Measurements from ENCODE around the gene PRPF19. TPM values are rescaled to one million over a fixed set of nuclear protein-coding genes. Genes with fewer than 3 reads are reported as not detected.

Gene PRPF19
- total RNA-seq, 1 donor: 39.8 TPM

GRCh38 chr11:60925868-60926267, 19.5 kb upstream of the PRPF19 start:
- Histone ChIP-seq H3K79me2 (ENCODE audit: insufficient read depth, low read length) (no peaks in the 10 kb centered on the region), H3K9me3 (ENCODE audit: low read depth, low read length) (no peaks in the 10 kb centered on the region), H3K4me3 (ENCODE audit: insufficient read depth, low read length) (no peak overlapping the region), H3K4me2 (ENCODE audit: insufficient read depth, low read length) (peak overlapping the region; percentile 80), H3K36me3 (ENCODE audit: insufficient read depth, low read length) (peaks cover 5% of the 10 kb centered on the region), H2AFZ (ENCODE audit: low read length) (no peak overlapping the region), H4K20me1 (ENCODE audit: insufficient read depth, low read length) (no peaks in the 10 kb centered on the region), H3K4me1 (ENCODE audit: insufficient read depth, low read length) (peaks cover 15% of the 10 kb centered on the region), H3K27ac (ENCODE audit: low read depth, low read length) (no peak overlapping the region), H3K27me3 (ENCODE audit: insufficient read depth, low read length) (no peaks in the 10 kb centered on the region)
- no peak for TF ChIP-seq CTCF (IDR thresholded peaks at IDR 0.05; ENCODE audit: extremely low read depth, low read depth, low read length)
- peak; percentile 97 for DNase-seq (ENCODE audit: insufficient read length, low spot score, missing footprints)

- Histone ChIP-seq H4K20me1 (ENCODE audit: insufficient read depth, low read length) (no peaks in the 10 kb centered on the region), H3K27ac (ENCODE audit: low read depth, low read length) (no peak overlapping the region), H3K36me3 (ENCODE audit: insufficient read depth, low read length) (peaks cover 11% of the 10 kb centered on the region), H3K4me3 (ENCODE audit: insufficient read depth, low read length) (peak overlapping the region; percentile 74), H3K4me2 (ENCODE audit: insufficient read depth, low read length) (peak overlapping the region; percentile 80), H3K4me1 (ENCODE audit: insufficient read depth, low read length) (peaks cover 15% of the 10 kb centered on the region), H2AFZ (ENCODE audit: low read length) (peak overlapping the region; percentile 68), H3K9me3 (ENCODE audit: low read depth, low read length) (no peaks in the 10 kb centered on the region), H3K79me2 (ENCODE audit: insufficient read depth, low read length) (no peaks in the 10 kb centered on the region), H3K27me3 (ENCODE audit: insufficient read depth, low read length) (no peaks in the 10 kb centered on the region)
- no peak for TF ChIP-seq CTCF (IDR thresholded peaks at IDR 0.05; ENCODE audit: extremely low read depth, low read depth, low read length)
- DNase-seq (ENCODE audit: insufficient read length, low spot score, missing footprints): peak; percentile 92
These were observed 18.8 kb upstream of the PRPF19 start for GRCh38 chr11:60924906-60925853.

GRCh38 chr11:60924110-60924905, 17.9 kb upstream of the PRPF19 start, which contains the start of gene TMEM132A:
TSS of gene TMEM132A (plus strand) at chr11:60924460. CDS start at chr11:60924634, 174 bp downstream.
- Histone ChIP-seq H3K4me3 (ENCODE audit: insufficient read depth, low read length) (peak within 1 kb of the TSS; percentile 74), H3K36me3 (ENCODE audit: insufficient read depth, low read length) (peaks cover 11% of the 10 kb centered on the region), H3K79me2 (ENCODE audit: insufficient read depth, low read length) (no peaks in the 10 kb centered on the region), H4K20me1 (ENCODE audit: insufficient read depth, low read length) (no peaks in the 10 kb centered on the region), H3K4me2 (ENCODE audit: insufficient read depth, low read length) (peak within 1 kb of the TSS; percentile 84), H3K9me3 (ENCODE audit: low read depth, low read length) (no peaks in the 10 kb centered on the region), H3K4me1 (ENCODE audit: insufficient read depth, low read length) (peaks cover 15% of the 10 kb centered on the region), H3K27me3 (ENCODE audit: insufficient read depth, low read length) (no peaks in the 10 kb centered on the region), H3K27ac (ENCODE audit: low read depth, low read length) (no peak within 1 kb of the TSS), H2AFZ (ENCODE audit: low read length) (peak within 1 kb of the TSS; percentile 68)
- no peak for TF ChIP-seq CTCF (IDR thresholded peaks at IDR 0.05; ENCODE audit: extremely low read depth, low read depth, low read length)
- DNase-seq (ENCODE audit: insufficient read length, low spot score, missing footprints): peak; percentile 100

- Histone ChIP-seq H3K36me3 (ENCODE audit: insufficient read depth, low read length) (peaks cover 11% of the 10 kb centered on the region), H2AFZ (ENCODE audit: low read length) (peak overlapping the region; percentile 68), H3K4me3 (ENCODE audit: insufficient read depth, low read length) (peak overlapping the region; percentile 74), H3K4me1 (ENCODE audit: insufficient read depth, low read length) (peaks cover 18% of the 10 kb centered on the region), H3K4me2 (ENCODE audit: insufficient read depth, low read length) (peak overlapping the region; percentile 84), H3K27me3 (ENCODE audit: insufficient read depth, low read length) (no peaks in the 10 kb centered on the region), H3K79me2 (ENCODE audit: insufficient read depth, low read length) (peaks cover 3% of the 10 kb centered on the region), H3K27ac (ENCODE audit: low read depth, low read length) (no peak overlapping the region), H4K20me1 (ENCODE audit: insufficient read depth, low read length) (no peaks in the 10 kb centered on the region), H3K9me3 (ENCODE audit: low read depth, low read length) (no peaks in the 10 kb centered on the region)
- TF ChIP-seq CTCF (IDR thresholded peaks at IDR 0.05; ENCODE audit: extremely low read depth, low read depth, low read length): no peak
- DNase-seq (ENCODE audit: insufficient read length, low spot score, missing footprints): no peak
These were observed 17.4 kb upstream of the PRPF19 start for GRCh38 chr11:60923800-60924109.

Data from osteoblast (primary cell).